GM18873 (cell line): Measurements from ENCODE around the gene KCNG2.

Experiments
- ATAC-seq: cut with Tn5 transposase; IDR thresholded peaks from one replicate; pipeline ENCODE4 v1.9.1; 2021; ENCODE audit warnings: mild to moderate bottlenecking, moderate library complexity, moderate number of reproducible peaks; ENCODE audit not compliant: unreplicated experiment, low FRiP score

Gene KCNG2

DNA sequence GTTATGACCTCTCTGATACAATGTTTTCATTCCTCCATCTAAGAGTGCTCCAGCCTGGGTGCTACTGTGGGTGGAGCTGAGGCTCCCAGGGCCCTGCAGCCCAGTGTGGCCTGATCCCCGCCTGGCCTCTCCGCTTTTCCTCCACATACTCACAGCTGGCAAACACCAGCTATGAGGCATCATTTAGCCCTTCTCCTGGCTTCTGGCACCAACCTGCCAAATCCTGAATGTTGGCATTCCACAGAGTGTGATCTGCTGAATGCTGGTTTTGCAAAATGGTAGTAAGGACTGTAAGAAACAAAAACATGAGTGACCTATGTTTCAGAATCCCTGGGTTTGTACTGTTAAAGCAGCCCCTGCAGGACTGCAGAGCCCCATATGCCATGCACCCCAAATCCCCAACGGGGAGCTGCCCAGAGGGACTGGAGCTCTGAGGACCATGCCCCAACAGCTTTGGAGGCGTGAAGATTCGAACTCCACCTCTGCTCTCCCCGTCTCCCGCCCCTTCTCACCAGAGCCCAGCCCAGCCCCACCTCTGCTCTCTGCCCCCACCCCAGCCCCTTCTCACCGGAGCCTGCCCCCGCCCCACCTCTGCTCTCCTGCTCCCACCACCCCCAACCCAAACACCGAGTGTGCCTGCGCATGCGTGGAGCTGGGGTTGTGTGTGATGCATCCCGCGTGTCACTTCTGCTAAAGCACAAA lies 149.5 kb downstream of the KCNG2 start:
- ATAC-seq = no peak

DNA sequence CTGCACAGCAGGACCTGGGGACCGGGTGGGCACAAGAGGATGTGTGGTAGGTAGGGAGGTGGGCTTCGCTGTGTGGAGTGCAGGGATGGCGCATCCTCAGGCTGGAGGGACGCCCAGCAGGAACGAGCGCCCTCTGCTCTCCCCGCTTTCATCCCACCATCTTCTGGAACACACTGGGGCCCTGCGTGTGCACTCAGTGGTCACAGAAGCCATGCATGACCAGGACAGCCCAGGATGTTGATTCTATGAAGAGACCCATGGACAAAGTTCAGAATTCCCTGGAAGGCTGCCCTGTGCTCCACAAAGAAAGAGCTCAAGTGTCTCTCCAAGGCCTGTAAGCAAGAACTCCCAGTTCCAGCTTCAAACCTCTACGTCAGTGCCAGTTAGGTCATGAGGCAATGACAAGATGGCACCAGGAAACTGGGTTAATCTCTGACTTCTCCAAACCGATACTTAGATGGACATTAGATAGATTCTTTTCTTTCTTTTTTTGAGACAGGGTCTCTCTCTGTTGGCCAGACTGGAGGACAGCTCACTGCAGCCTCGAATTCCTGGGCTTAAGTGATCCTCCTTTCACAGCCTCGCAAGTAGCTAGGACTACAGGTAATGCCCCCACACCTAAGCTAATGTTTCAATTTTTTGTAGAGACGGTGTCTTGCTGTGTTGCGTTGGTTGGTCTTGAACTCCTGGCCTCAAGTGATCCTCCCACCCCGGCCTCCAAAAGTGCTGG lies 150.3 kb downstream of the KCNG2 start:
- ATAC-seq = no peak

DNA sequence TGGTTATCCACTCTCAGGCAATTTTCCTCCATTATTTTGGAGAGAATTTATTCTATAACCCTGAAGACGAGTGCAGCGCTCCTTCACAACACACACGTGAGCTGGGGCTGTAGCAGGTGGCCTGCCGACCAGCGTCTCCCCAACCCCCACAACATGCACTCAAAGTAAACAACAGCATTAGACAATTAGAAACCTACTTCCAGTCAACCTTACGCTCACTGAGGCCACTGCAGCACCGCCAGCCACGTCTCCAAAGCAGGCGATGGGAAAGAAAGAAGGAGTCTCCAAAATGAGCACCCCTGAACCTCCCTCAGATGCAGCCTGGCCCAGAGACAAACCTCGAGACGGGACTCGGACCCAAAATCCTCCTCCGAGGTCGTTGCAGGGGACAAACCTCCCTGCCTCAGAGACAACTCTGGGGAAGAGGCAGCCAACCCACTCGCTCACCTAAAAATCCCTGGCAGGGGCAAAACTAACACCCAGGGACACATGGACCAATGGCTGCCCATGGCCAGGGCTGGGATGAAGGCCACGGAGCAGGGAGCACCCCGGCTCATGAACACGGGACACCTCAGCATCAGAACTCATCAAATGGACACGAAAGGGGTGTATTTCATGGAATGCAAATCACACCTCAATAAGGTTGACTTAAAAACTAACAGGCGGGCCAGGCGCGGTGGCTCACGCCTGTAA lies 151.1 kb downstream of the KCNG2 start:
- no peak for ATAC-seq
